Liver (tissue), 3 donors: ENCODE results near the gene CFAP53.

Experiments used
- CTCF ChIP-seq: fragments of 150-350 bp; IDR thresholded peaks from 2 replicates; pipeline ENCODE4 v1.5.1; 2017; ENCODE audit warnings: improper control_type of control experiment, low read depth, low read length; ENCODE audit not compliant: missing input control
- EGR1 ChIP-seq, 2 donors: IDR thresholded peaks; 2 replicates each; pipeline ENCODE4 v1.6.1; 2016 to 2018; ENCODE audit warnings: antibody characterized with exemption in 2 of 2, low read depth in 2 of 2
- FOXA1 ChIP-seq: IDR thresholded peaks from 2 replicates; pipeline ENCODE4 v1.6.1; 2016; ENCODE audit warnings: antibody characterized with exemption
- JUND ChIP-seq, 2 donors: IDR thresholded peaks; 2 replicates each; pipeline ENCODE4 v1.6.1; 2016; ENCODE audit warnings: antibody characterized with exemption in 2 of 2
- MAX ChIP-seq: IDR thresholded peaks from 2 replicates; pipeline ENCODE4 v1.6.1; 2016; ENCODE audit warnings: antibody characterized with exemption
- NR2F2 ChIP-seq: IDR thresholded peaks from 2 replicates; pipeline ENCODE4 v1.6.1; 2016; ENCODE audit warnings: antibody characterized with exemption
- RAD21 ChIP-seq, 2 donors: IDR thresholded peaks; 2 replicates each; pipeline ENCODE4 v1.6.1; 2016; ENCODE audit warnings: antibody characterized with exemption in 2 of 2, mild to moderate bottlenecking in 2 of 2
- REST ChIP-seq: IDR thresholded peaks from 2 replicates; pipeline ENCODE4 v1.6.1; 2016; ENCODE audit warnings: antibody characterized with exemption, mild to moderate bottlenecking
- TAF1 ChIP-seq: conservative IDR thresholded peaks from 2 replicates; pipeline ENCODE4 v1.6.1; 2016; ENCODE audit warnings: antibody characterized with exemption, mild to moderate bottlenecking
- YY1 ChIP-seq: IDR thresholded peaks from 2 replicates; pipeline ENCODE4 v1.6.1; 2016; ENCODE audit warnings: antibody characterized with exemption, mild to moderate bottlenecking
- ZBTB33 ChIP-seq: IDR thresholded peaks from 2 replicates; pipeline ENCODE4 v1.6.1; 2016; ENCODE audit warnings: antibody characterized with exemption
- donor health status: healthy.
- donor health status: healthy.

GRCh38 chr18:50287028-50287440 lies 20.7 kb upstream of the CFAP53 start:
- no peak for TF ChIP-seq ZBTB33
- TF ChIP-seq MAX: no peak
- TF ChIP-seq CTCF: no peak
- no peak for TF ChIP-seq TAF1
- TF ChIP-seq FOXA1: no peak
- no peak for TF ChIP-seq JUND (IDR thresholded peaks at IDR 0.05)
- TF ChIP-seq EGR1 (IDR thresholded peaks at IDR 0.05; ENCODE audit: low read depth in 2 of 2): no peak
- TF ChIP-seq REST: no peak
- no peak for TF ChIP-seq YY1
- no peak for TF ChIP-seq RAD21 (IDR thresholded peaks at IDR 0.05)
- TF ChIP-seq NR2F2: no peak
